ENCODE results near the gene USB1. TPM values are rescaled to one million over a fixed set of nuclear protein-coding genes. Genes with fewer than 3 reads are reported as not detected.

USB1 gene
- total and polyA plus RNA-seq, 4 donors: 8.9 to 40.7 (median 28.3) TPM

DNA sequence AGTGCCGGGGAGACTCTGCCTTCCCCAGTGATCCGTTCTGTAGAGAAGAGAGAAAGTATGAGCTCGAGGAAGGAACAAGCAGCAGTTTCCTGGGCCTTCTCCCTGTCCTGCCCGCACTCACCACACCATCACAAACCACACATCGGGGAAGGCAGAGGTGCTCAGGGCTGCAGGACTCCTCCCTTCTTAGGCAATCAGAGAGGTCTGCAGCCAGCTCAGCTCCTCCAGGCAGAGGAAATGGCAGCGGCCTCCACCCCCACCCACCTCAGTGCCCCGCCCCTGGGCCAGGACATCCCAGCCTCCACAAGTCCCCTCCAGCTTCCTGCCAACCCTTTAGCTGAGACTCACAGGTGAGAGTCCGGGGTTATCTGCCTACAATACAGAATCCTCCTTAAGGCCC lies 2.7 kb upstream of the USB1 start:
- Histone ChIP-seq H3K9ac (ENCODE audit: low read depth in 1 of 2, low read length in 2 of 2) (no peak overlapping the region), H3K4me3 (ENCODE audit: low read depth in 1 of 3, low read length in 3 of 3) (no peak overlapping the region), H3K36me3 (ENCODE audit: control insufficient read depth in 4 of 4, insufficient read depth in 3 of 4, low read depth in 1 of 4, low read length in 3 of 4) (peaks cover 4 to 27% (median 12%) of the 10 kb centered on the region in 4 donors)

DNA sequence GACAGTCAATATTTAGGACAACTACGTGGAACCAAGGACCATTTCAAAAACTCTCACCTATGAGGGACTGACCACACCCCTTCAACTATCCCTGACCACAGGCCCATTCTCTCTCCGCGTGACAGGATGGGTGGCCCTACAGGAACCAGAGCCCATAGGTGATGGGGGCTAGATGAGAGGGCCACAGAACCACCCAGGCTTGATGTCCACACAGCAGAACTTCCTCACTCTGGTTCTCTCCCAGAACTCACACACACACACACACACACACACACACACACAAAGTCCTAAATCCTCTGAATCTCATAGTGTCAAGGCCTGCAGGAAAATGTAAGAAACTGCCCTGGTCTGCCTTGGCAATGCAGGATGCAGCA lies 2.2 kb upstream of the USB1 start:
- Histone ChIP-seq H3K36me3 (ENCODE audit: control insufficient read depth in 4 of 4, insufficient read depth in 3 of 4, low read depth in 1 of 4, low read length in 3 of 4) (peaks cover 4 to 27% (median 12%) of the 10 kb centered on the region in 4 donors), H3K4me1 (ENCODE audit: control insufficient read depth in 4 of 4, insufficient read depth in 4 of 4, low read length in 3 of 4) (peaks cover 9 to 23% (median 14%) of the 10 kb centered on the region in 4 donors), H3K9ac (ENCODE audit: low read depth in 1 of 2, low read length in 2 of 2) (no peak overlapping the region), H3K27ac (ENCODE audit: low read depth in 1 of 2, low read length in 2 of 2) (peak overlapping the region in 1 of 2 donors; percentile 17), H3K4me3 (ENCODE audit: low read depth in 1 of 3, low read length in 3 of 3) (peak overlapping the region in 1 of 3 donors; percentile 82), H3K27me3 (ENCODE audit: control insufficient read depth in 4 of 4, insufficient read depth in 4 of 4, low read length in 3 of 4) (no peaks in the 10 kb centered on the region), H3K9me3 (ENCODE audit: control insufficient read depth in 4 of 4, low read length in 3 of 4) (no peaks in the 10 kb centered on the region)
- TF ChIP-seq, protein P1, sequence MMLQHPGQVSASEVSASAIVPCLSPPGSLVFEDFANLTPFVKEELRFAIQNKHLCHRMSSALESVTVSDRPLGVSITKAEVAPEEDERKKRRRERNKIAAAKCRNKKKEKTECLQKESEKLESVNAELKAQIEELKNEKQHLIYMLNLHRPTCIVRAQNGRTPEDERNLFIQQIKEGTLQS (IDR thresholded peaks at IDR 0.05): no peak
- TF ChIP-seq, protein P2, sequence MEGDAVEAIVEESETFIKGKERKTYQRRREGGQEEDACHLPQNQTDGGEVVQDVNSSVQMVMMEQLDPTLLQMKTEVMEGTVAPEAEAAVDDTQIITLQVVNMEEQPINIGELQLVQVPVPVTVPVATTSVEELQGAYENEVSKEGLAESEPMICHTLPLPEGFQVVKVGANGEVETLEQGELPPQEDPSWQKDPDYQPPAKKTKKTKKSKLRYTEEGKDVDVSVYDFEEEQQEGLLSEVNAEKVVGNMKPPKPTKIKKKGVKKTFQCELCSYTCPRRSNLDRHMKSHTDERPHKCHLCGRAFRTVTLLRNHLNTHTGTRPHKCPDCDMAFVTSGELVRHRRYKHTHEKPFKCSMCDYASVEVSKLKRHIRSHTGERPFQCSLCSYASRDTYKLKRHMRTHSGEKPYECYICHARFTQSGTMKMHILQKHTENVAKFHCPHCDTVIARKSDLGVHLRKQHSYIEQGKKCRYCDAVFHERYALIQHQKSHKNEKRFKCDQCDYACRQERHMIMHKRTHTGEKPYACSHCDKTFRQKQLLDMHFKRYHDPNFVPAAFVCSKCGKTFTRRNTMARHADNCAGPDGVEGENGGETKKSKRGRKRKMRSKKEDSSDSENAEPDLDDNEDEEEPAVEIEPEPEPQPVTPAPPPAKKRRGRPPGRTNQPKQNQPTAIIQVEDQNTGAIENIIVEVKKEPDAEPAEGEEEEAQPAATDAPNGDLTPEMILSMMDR (IDR thresholded peaks at IDR 0.05; ENCODE audit: low read depth, low read length, missing input control): no peak
- TF ChIP-seq RAD21 (IDR thresholded peaks at IDR 0.05) (no peak), GABPA (IDR thresholded peaks at IDR 0.05 in 1 of 2, conservative IDR thresholded peaks at IDR 0.05 in 1 of 2) (no peak), TAF1 (conservative IDR thresholded peaks at IDR 0.05) (no peak), EGR1 (IDR thresholded peaks at IDR 0.05; ENCODE audit: low read depth in 2 of 2) (no peak), YY1 (IDR thresholded peaks at IDR 0.05) (no peak)
- TF ChIP-seq, protein P3, sequence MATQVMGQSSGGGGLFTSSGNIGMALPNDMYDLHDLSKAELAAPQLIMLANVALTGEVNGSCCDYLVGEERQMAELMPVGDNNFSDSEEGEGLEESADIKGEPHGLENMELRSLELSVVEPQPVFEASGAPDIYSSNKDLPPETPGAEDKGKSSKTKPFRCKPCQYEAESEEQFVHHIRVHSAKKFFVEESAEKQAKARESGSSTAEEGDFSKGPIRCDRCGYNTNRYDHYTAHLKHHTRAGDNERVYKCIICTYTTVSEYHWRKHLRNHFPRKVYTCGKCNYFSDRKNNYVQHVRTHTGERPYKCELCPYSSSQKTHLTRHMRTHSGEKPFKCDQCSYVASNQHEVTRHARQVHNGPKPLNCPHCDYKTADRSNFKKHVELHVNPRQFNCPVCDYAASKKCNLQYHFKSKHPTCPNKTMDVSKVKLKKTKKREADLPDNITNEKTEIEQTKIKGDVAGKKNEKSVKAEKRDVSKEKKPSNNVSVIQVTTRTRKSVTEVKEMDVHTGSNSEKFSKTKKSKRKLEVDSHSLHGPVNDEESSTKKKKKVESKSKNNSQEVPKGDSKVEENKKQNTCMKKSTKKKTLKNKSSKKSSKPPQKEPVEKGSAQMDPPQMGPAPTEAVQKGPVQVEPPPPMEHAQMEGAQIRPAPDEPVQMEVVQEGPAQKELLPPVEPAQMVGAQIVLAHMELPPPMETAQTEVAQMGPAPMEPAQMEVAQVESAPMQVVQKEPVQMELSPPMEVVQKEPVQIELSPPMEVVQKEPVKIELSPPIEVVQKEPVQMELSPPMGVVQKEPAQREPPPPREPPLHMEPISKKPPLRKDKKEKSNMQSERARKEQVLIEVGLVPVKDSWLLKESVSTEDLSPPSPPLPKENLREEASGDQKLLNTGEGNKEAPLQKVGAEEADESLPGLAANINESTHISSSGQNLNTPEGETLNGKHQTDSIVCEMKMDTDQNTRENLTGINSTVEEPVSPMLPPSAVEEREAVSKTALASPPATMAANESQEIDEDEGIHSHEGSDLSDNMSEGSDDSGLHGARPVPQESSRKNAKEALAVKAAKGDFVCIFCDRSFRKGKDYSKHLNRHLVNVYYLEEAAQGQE (IDR thresholded peaks at IDR 0.05): no peak
- TF ChIP-seq, protein P4, sequence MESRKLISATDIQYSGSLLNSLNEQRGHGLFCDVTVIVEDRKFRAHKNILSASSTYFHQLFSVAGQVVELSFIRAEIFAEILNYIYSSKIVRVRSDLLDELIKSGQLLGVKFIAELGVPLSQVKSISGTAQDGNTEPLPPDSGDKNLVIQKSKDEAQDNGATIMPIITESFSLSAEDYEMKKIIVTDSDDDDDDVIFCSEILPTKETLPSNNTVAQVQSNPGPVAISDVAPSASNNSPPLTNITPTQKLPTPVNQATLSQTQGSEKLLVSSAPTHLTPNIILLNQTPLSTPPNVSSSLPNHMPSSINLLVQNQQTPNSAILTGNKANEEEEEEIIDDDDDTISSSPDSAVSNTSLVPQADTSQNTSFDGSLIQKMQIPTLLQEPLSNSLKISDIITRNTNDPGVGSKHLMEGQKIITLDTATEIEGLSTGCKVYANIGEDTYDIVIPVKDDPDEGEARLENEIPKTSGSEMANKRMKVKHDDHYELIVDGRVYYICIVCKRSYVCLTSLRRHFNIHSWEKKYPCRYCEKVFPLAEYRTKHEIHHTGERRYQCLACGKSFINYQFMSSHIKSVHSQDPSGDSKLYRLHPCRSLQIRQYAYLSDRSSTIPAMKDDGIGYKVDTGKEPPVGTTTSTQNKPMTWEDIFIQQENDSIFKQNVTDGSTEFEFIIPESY (IDR thresholded peaks at IDR 0.05): no peak
- TF ChIP-seq, protein P5, sequence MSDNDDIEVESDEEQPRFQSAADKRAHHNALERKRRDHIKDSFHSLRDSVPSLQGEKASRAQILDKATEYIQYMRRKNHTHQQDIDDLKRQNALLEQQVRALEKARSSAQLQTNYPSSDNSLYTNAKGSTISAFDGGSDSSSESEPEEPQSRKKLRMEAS (IDR thresholded peaks at IDR 0.05): no peak
- DNase-seq (ENCODE audit: low spot score): no peak
- WGBS: 90% methylated on average over 3 of the region's 3 CpGs

More for the DNA sequence above, 2.7 kb upstream of the USB1 start:
- Histone ChIP-seq H3K4me1 (ENCODE audit: control insufficient read depth in 4 of 4, insufficient read depth in 4 of 4, low read length in 3 of 4) (peaks cover 9 to 23% (median 14%) of the 10 kb centered on the region in 4 donors), H3K27ac (ENCODE audit: low read depth in 1 of 2, low read length in 2 of 2) (peak overlapping the region in 1 of 2 donors; percentile 17), H3K9me3 (ENCODE audit: control insufficient read depth in 4 of 4, low read length in 3 of 4) (no peaks in the 10 kb centered on the region), H3K27me3 (ENCODE audit: control insufficient read depth in 4 of 4, insufficient read depth in 4 of 4, low read length in 3 of 4) (no peaks in the 10 kb centered on the region)
- WGBS: 85% methylated on average over 8 of the region's 8 CpGs
- TF ChIP-seq SP1 (IDR thresholded peaks at IDR 0.05) (no peak), JUND (IDR thresholded peaks at IDR 0.05) (no peak), GABPA (IDR thresholded peaks at IDR 0.05 in 1 of 2, conservative IDR thresholded peaks at IDR 0.05 in 1 of 2) (no peak), HNF4G (IDR thresholded peaks at IDR 0.05) (no peak), HNF4A (conservative IDR thresholded peaks at IDR 0.05) (no peak), NR2F2 (IDR thresholded peaks at IDR 0.05) (no peak), YY1 (IDR thresholded peaks at IDR 0.05) (no peak), FOXA1 (IDR thresholded peaks at IDR 0.05) (no peak), FOXA2 (IDR thresholded peaks at IDR 0.05) (no peak), RXRA (IDR thresholded peaks at IDR 0.05) (no peak)
- TF ChIP-seq, protein P5 (IDR thresholded peaks at IDR 0.05): no peak
- TF ChIP-seq, protein P1 (IDR thresholded peaks at IDR 0.05): no peak
- TF ChIP-seq, protein P4 (IDR thresholded peaks at IDR 0.05): no peak
- TF ChIP-seq, protein P2 (IDR thresholded peaks at IDR 0.05; ENCODE audit: low read depth, low read length, missing input control): no peak
- DNase-seq (ENCODE audit: low spot score): no peak

Measured in liver (tissue), 9 donors.